ENCODE results near the gene MUC4. TPM values are rescaled to one million over a fixed set of nuclear protein-coding genes. Genes with fewer than 3 reads are reported as not detected.

Gene MUC4
- total RNA-seq, 6 experiments from 2014 or later, result not detected

GRCh38 chr3:195768831-195769303 lies 42.9 kb downstream of the MUC4 start:
- H3K36me3 Mint-ChIP-seq (ENCODE audit: low read depth), result no peaks in the 10 kb centered on the region
- no peaks in the 10 kb centered on the region for H3K4me1 Mint-ChIP-seq (ENCODE audit: low read depth)
- DNase-seq, result no peak

GRCh38 chr3:195768414-195768813 lies 43.3 kb downstream of the MUC4 start:
- Mint-ChIP-seq H3K27me3 (ENCODE audit: insufficient read depth) (peaks cover 10% of the 10 kb centered on the region), H3K27ac (no peak overlapping the region), H3K4me1 (ENCODE audit: low read depth) (no peaks in the 10 kb centered on the region), H3K4me3 (no peak overlapping the region), H3K36me3 (ENCODE audit: low read depth) (no peaks in the 10 kb centered on the region), H3K9me3 (peaks cover 6% of the 10 kb centered on the region; the same call in 1 of the 2 replicates)
- DNase-seq, result no peak
- TF ChIP-seq CTCF (IDR thresholded peaks at IDR 0.05), result no peak

More at GRCh38 chr3:195768831-195769303, 42.9 kb downstream of the MUC4 start:
- Mint-ChIP-seq H3K27me3 (ENCODE audit: insufficient read depth) (peaks cover 10% of the 10 kb centered on the region), H3K4me3 (no peak overlapping the region), H3K9me3 (peaks cover 10% of the 10 kb centered on the region; the same call in 1 of the 2 replicates), H3K27ac (no peak overlapping the region)
- no peak for TF ChIP-seq CTCF (IDR thresholded peaks at IDR 0.05)

GRCh38 chr3:195767792-195768191 lies 43.9 kb downstream of the MUC4 start:
- H3K27me3 Mint-ChIP-seq (ENCODE audit: insufficient read depth), result peaks cover 10% of the 10 kb centered on the region

GRCh38 chr3:195766671-195767070 lies 45.1 kb downstream of the MUC4 start:
- H3K27me3 Mint-ChIP-seq (ENCODE audit: insufficient read depth), result peaks cover 10% of the 10 kb centered on the region
- no peak for TF ChIP-seq CTCF (IDR thresholded peaks at IDR 0.05)
- H3K27ac Mint-ChIP-seq, result no peak overlapping the region
- no peak overlapping the region for H3K4me3 Mint-ChIP-seq
- peaks cover 6% of the 10 kb centered on the region; the same call in 1 of the 2 replicates for H3K9me3 Mint-ChIP-seq
- no peaks in the 10 kb centered on the region for H3K36me3 Mint-ChIP-seq (ENCODE audit: low read depth)
- no peaks in the 10 kb centered on the region for H3K4me1 Mint-ChIP-seq (ENCODE audit: low read depth)
- no peak for DNase-seq

More at GRCh38 chr3:195767792-195768191, 43.9 kb downstream of the MUC4 start:
- TF ChIP-seq CTCF (IDR thresholded peaks at IDR 0.05), result no peak
- no peak overlapping the region for H3K4me3 Mint-ChIP-seq
- H3K9me3 Mint-ChIP-seq, result peaks cover 6% of the 10 kb centered on the region; the same call in 1 of the 2 replicates
- DNase-seq, result no peak
- no peaks in the 10 kb centered on the region for H3K36me3 Mint-ChIP-seq (ENCODE audit: low read depth)
- H3K27ac Mint-ChIP-seq, result no peak overlapping the region
- no peaks in the 10 kb centered on the region for H3K4me1 Mint-ChIP-seq (ENCODE audit: low read depth)

- H3K4me3 Mint-ChIP-seq, result no peak overlapping the region
- H3K27me3 Mint-ChIP-seq (ENCODE audit: insufficient read depth), result peaks cover 19% of the 10 kb centered on the region
- no peak overlapping the region for H3K27ac Mint-ChIP-seq
- no peaks in the 10 kb centered on the region for H3K4me1 Mint-ChIP-seq (ENCODE audit: low read depth)
- H3K9me3 Mint-ChIP-seq, result peaks cover 6% of the 10 kb centered on the region; the same call in 1 of the 2 replicates
- no peak for DNase-seq
- no peak for TF ChIP-seq CTCF (IDR thresholded peaks at IDR 0.05)
- no peaks in the 10 kb centered on the region for H3K36me3 Mint-ChIP-seq (ENCODE audit: low read depth)
These were observed 46.6 kb downstream of the MUC4 start for GRCh38 chr3:195764961-195765706.
